ENCODE measurements around the gene LHFPL3. TPM values are rescaled to one million over a fixed set of nuclear protein-coding genes. Genes with fewer than 3 reads are reported as not detected.

Gene LHFPL3
- total and polyA plus RNA-seq, 12 donors = 0.14 TPM; not detected in 11

- Histone ChIP-seq H3K9me3 (replicated peaks in 1 of 3) (no peaks in the 10 kb centered on the region), H3K4me1 (replicated peaks in 1 of 2) (no peaks in the 10 kb centered on the region), H3K27me3 (no peaks in the 10 kb centered on the region), H3K27ac (no peak overlapping the region), H3K4me3 (no peak overlapping the region), H3K36me3 (replicated peaks in 1 of 2) (no peaks in the 10 kb centered on the region)
- no peak for TF ChIP-seq CTCF (IDR thresholded peaks at IDR 0.05)
- TF ChIP-seq POLR2A (IDR thresholded peaks at IDR 0.05) = no peak
- no peak for DNase-seq
- intact Hi-C loops (cut with DNase I) = no loop called here
- WGBS, 4 donors = 65 to 73% (median 70%) methylated on average over 4 of the region's 4 CpGs
These were observed 85.8 kb downstream of the LHFPL3 start for GRCh38 chr7:104414216-104414615.

- DNase-seq = no peak
- Histone ChIP-seq H3K27me3 (no peaks in the 10 kb centered on the region), H3K4me1 (replicated peaks in 1 of 2) (no peaks in the 10 kb centered on the region), H3K27ac (no peak overlapping the region), H3K9me3 (replicated peaks in 1 of 3) (no peaks in the 10 kb centered on the region), H3K36me3 (replicated peaks in 1 of 2) (no peaks in the 10 kb centered on the region), H3K4me3 (no peak overlapping the region)
- TF ChIP-seq CTCF (IDR thresholded peaks at IDR 0.05) (no peak), POLR2A (IDR thresholded peaks at IDR 0.05) (no peak)
- 61 to 71% (median 64%) methylated on average over 2 of the region's 2 CpGs for WGBS, 4 donors
- intact Hi-C loops (cut with DNase I) = no loop called here
These were observed 87.3 kb downstream of the LHFPL3 start for GRCh38 chr7:104415700-104416099.

- no peaks in the 10 kb centered on the region for H3K36me3 ChIP-seq (replicated peaks in 1 of 2)
- TF ChIP-seq CTCF (IDR thresholded peaks at IDR 0.05) = no peak
- TF ChIP-seq POLR2A (IDR thresholded peaks at IDR 0.05) = no peak
- no peaks in the 10 kb centered on the region for H3K4me1 ChIP-seq (replicated peaks in 1 of 2)
- H3K4me3 ChIP-seq = no peak overlapping the region
- 81 to 90% (median 83%) methylated on average over 6 of the region's 6 CpGs for WGBS, 4 donors
- H3K9me3 ChIP-seq (replicated peaks in 1 of 3) = no peaks in the 10 kb centered on the region
- no peak for DNase-seq
- no peaks in the 10 kb centered on the region for H3K27me3 ChIP-seq
- intact Hi-C loops (cut with DNase I) = no loop called here
- no peak overlapping the region for H3K27ac ChIP-seq
These were observed 88.5 kb downstream of the LHFPL3 start for GRCh38 chr7:104416866-104417393.

GRCh38 chr7:104431930-104432329 is 103.5 kb downstream of the LHFPL3 start:
- H3K4me3 ChIP-seq = no peak overlapping the region
- WGBS, 4 donors = 65 to 83% (median 76%) methylated on average over 1 of the region's 1 CpG

More at GRCh38 chr7:104431930-104432329, 103.5 kb downstream of the LHFPL3 start:
- intact Hi-C loops (cut with DNase I) = no loop called here
- peaks cover 4% of the 10 kb centered on the region for H3K27me3 ChIP-seq
- H3K36me3 ChIP-seq (replicated peaks in 1 of 2) = no peaks in the 10 kb centered on the region
- H3K9me3 ChIP-seq (replicated peaks in 1 of 3) = no peaks in the 10 kb centered on the region
- H3K4me1 ChIP-seq (replicated peaks in 1 of 2) = no peaks in the 10 kb centered on the region
- DNase-seq = no peak
- TF ChIP-seq CTCF (IDR thresholded peaks at IDR 0.05) = no peak
- no peak for TF ChIP-seq POLR2A (IDR thresholded peaks at IDR 0.05)
- H3K27ac ChIP-seq = no peak overlapping the region

All from adrenal gland (tissue), 12 donors.